ENCODE results near the gene COL8A2.
"Not testable (repeated sequence)": the region's sequence is repeated elsewhere in the genome, so short reads cannot be mapped to it uniquely, and the experiment has no call there.

COL8A2 gene

DNA sequence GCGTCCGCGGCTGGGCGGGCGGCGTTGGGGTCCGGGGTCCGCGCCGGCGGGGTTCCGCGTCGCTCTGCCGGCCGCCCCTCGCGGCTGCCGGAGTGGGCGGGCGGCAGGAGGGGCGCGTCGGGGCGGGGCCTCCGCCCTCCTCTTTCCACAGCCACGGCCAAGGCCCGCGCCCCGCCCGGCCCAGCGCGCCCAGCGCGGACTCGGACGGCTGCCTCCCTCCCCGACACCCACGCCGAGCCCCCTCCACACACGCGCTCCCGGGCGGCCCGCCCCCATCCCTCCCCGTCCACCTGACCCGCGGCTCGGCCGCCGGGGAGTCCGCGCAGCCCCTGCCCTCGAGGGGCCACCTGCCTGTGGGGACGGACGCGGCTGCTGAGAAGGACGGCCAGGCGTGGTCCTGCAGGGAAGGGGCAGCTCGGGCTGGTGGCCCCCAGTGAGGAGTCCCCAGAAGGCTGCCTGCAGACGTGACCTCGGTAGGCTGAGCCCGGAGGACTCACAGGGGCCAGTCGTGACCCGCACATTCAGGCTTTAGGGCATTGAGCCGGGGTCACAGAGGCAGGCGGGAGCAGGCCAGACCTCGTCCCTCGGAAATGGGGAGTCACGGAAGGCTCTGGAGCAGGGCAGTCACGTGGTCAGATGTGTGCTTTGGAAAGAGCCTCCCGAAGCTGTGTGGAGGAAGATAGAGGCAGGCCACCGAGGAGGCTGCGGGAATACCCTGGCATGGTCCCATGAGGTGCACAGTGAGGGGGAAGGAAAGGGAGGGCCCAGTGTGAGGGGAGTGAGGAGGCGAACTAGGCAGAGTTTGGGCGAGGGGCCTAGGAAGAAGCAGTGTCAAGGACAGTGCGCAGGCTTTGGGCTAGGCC lies at the start of gene COL8A2:
Gene COL8A2, minus strand, starts transcription at position 94 of the 863 bp plus-strand sequence. CDS start 24,980 bp downstream, outside the sequence.
- no peak for FAIRE-seq
- DNase-seq (ENCODE audit: low spot score), result no peak

DNA sequence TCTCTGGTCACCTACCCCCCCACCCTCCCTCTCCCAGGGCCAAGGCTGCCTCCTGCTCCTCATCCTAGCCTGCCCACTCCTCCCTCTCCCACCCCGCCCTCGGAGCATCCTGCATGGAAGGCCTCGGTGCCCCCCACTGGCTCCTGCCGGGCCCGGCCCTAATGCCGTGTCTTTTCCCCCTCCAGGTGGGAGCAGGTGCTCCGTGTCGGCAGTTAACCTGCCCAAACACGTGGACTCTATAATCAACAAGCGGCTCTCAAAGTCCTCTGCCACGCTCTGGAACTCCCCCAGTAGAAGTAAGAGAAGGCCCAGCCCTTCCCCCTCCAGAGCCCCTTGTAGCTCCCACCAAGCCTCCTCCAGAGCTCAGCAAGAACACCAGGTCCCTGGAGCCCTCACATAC lies 49.7 kb upstream of the COL8A2 start:
- no peak for DNase-seq (ENCODE audit: low spot score)

DNA sequence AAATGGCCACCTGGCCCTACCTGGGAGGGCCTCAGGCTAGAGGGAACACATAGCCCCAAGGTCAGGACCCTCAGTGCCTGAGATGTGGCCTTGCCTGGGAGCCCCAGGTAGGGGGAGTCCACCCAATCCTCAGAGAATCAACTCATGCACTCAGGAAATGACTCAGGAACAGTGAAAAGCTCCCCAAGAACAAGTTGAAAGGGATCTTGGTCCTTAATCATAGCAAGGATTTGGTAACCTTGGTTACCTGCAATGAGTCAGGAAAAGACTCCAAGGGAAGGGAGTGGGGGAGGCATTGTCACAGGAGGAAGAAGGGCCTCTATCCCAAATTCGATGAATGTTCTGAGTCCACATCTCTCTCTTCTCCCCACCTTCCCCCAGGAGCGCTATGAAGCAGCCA lies 48.0 kb upstream of the COL8A2 start:
- DNase-seq (ENCODE audit: low spot score) (peak; percentile 21), FAIRE-seq (no peak)

More for the DNA sequence above, 49.7 kb upstream of the COL8A2 start:
- FAIRE-seq, result no peak

DNA sequence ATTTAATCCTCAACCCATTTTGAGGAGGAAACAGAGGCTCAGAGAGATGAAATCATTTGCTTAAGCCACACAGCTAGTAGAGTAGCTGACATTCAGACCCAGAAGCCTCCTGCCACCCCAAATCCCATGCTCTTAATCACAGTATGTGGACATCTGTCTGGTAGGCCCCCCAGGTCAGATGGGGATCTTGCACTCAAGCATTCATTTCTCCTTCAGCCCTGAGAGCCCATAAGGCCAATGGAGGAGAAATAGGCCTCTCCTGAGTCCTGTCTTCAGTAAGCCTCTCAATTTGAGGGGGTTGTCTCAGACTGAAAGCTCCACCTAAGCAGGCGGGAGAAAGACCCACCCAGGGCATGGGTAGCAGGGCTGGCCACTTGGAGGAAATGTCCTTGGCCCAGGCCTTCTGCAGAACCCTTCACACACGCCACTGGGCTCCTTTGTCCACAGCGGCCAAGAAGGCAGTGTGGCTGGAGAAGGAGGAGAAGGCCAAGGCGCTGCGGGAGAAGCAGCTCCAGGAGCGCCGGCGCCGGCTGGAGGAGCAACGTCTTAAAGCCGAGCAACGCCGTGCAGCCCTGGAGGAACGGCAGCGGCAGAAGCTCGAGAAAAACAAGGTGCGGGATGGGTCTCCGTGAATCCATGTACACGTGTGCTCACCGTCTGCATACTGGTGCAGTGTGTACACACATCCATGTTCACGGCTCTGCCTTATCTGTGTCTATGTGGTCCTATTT lies 47.2 kb upstream of the COL8A2 start:
- FAIRE-seq, result no peak
- DNase-seq (ENCODE audit: low spot score), result no peak

DNA sequence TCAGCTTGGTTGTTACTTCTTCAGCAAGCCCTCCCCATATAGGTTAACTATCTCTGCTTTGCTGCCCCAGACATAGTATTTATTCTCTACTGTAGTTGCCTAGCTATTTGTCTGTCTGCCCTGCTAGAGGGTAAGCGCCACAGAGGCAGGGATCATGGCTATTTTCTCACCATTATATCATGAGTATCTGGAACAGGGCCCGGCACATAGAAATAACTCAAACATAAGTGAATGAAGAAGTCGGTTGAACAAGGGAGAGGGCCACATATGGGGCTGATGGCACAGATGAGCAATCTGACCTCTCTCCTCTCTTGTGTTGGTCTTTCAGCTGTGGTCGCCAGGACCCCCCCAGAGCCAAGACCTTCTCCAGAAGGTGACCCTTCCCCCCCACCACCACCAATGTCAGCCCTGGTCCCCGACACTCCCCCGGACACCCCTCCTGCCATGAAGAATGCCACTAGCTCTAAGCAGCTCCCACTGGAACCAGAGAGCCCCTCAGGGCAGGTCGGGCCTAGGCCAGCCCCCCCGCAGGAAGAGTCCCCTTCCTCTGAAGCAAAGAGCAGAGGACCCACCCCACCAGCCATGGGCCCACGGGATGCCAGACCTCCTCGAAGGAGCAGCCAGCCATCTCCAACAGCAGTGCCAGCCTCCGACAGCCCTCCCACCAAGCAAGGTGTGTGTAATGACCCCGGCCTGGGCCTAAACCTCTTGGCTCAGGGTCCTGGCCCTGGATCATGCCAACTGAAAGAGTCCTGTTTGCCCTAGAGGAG lies 45.8 kb upstream of the COL8A2 start:
- DNase-seq (ENCODE audit: low spot score) (no peak), FAIRE-seq (peak; percentile 35)

DNA sequence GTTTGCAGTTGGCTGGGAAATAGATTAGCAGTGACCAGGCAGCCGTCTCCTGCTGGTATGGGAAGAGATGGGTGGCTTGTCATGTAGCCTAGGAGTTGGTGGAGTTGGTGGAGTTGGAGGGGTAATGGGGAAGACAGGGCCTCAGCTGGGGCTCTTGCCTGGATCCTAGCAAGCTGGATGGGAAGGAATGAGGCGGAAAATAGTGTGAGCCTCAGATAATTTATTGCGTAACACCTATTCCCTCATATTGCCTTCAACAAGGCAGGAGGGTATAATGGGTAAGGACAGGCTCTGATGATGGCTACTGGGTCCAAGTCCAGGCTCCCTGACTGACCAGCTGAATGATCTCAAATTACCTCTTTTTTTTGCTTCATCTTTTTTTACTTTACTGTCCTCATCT lies 43.5 kb upstream of the COL8A2 start:
- FAIRE-seq (no peak), DNase-seq (ENCODE audit: low spot score) (no peak)

DNA sequence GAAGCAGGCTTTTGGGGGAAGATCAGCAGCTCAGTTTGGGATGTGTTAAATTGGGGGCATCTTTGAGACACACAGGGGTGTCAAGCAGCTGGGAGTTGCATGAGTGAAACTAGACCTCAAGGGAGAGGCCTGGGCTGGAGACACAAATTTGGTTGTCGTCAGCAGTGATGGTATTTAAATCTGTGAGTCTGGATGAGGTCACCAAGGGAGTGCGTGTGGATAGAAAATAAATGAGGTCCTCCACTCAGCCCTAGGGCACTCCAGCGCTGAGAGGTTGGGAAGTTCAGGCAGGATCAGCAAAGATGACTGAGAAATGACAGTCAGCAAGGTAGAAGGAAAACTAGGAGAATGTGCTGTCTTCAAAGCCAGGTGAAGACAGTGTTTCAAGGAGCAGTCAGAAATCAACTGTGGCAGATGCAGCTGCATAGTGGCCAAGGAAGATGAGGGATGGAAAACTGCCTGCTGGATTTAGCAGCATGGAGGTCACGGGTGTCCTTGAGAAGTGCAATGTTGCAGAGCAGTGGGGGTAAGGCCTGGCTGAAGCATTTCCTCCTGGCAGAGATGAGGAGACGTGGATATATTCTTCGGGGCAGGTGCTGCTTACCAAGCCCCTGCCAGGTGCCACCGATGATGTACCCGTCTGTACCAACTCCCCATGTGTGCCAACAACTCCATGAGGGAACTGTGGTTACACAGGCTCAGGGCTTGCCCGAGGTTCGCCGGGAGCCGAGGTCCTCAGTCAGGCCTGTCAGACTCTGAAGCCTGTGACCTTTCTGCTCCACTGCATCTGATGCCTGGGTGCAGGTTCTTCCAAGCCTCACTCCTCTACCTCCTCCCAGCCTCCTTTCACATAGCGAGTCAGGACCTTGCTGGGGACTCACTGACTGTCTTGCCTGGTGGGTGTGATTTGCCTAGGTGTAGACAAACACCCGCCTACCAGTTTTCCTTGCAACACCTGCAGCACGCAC lies 42.2 kb upstream of the COL8A2 start:
- FAIRE-seq (no peak), DNase-seq (ENCODE audit: low spot score) (no peak)

DNA sequence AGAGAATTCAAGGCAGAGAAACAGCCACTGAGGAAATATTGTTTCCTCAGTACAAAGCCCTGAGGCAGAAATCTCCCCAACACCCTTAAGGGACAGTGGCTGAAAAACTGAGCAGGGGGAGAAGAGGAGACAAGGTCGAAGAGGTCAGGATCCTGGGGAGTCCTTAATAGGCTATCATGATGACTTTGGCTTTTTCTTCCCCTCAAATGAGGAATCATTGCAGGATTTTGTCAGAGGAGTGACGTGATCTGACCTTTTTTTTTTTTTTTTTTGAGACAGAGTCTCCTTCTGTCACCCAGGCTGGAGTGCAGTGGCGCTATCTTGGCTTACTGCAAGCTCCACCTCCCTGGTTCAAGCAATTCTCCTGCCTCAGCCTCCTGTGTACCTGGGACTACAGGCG lies 41.1 kb upstream of the COL8A2 start:
- DNase-seq (ENCODE audit: low spot score) (no peak), FAIRE-seq (no peak)

DNA sequence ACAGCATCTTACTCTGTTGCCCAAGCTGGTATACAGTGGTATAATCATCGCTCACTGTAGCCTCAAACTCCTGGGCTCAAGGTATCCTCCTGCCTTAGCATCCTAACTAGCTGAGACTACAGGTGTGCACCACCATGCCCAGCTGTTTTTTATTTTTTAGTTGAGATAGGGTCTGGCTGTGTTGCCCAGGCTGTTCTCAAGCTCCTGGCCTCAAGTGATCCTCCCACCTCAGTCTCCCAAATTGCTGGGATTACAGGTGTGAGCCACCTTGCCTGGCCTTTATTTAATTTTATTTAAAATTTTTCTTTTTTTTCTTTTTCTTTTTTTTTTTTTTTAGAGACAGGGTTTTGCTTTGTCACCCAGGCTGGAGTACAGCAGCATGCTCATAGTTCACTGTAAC lies 40.1 kb upstream of the COL8A2 start:
- no peak for FAIRE-seq
- no peak for DNase-seq (ENCODE audit: low spot score)

DNA sequence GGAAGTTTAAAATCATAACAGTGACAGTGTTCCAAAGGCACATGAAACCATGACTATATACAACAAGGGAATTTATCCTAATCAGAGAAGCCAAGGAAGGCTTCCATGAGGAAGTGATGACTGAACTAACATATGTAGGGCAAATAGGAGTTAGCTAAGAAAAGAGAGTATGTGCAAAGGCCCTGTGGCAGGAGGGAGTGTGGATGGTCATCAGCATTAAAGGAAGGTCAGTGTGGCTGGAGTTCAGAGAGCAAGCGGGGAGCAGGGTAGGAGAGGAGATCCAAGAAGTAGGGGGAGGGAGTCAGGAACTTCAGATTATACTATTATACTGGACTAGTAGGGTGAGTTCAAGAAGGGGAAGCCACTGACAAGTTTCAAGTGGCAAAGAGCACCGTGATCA lies 39.3 kb upstream of the COL8A2 start:
- DNase-seq (ENCODE audit: low spot score) (no peak), FAIRE-seq (no peak)

DNA sequence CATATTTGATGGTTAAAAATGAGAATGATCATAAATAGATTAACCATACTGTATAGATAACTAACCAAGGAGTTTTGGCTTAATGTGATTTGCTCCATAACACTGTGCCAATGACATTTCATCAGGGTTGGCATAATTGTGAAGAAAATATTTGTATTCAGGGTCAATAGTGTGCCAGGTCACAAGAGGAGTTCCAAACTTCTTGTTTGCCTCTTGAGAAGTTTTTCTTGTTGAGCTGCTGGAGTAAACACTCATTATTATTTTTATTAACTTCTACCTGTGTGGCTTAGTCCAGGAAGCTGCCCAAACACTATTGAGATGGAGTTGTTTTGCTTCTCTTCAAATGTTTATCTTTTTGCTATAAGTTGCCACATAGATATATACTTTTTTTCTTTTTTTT lies 38.4 kb upstream of the COL8A2 start:
- FAIRE-seq, result no peak

DNA sequence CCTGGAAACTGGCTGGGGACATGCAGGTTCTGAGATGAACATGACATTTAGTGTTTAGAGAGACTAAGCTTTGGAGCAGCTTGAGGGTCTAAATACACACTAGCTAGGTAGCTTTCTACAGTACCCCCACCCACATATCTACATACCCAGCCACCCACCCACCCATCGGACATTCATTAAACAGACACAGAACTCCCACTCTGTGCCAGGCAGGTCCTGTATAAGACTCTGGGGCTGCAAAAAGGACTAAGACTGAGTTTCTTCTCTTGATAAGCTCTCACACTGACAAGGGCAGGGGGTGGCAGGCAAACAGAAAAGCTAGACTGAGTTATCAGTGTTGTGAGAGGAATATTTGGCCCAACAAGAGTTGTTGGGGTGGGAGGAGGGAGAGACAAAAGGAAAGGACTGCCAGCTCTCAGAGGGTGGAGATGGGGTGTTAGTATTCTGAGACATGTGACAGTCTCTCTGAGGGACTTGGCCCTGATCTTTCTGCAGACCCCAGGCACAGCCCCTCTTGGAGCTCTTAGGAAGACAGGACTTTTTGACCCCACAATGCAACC lies 37.7 kb upstream of the COL8A2 start:
- DNase-seq (ENCODE audit: low spot score) (no peak), FAIRE-seq (no peak)

More for the DNA sequence above, 38.4 kb upstream of the COL8A2 start:
- no peak for DNase-seq (ENCODE audit: low spot score)

DNA sequence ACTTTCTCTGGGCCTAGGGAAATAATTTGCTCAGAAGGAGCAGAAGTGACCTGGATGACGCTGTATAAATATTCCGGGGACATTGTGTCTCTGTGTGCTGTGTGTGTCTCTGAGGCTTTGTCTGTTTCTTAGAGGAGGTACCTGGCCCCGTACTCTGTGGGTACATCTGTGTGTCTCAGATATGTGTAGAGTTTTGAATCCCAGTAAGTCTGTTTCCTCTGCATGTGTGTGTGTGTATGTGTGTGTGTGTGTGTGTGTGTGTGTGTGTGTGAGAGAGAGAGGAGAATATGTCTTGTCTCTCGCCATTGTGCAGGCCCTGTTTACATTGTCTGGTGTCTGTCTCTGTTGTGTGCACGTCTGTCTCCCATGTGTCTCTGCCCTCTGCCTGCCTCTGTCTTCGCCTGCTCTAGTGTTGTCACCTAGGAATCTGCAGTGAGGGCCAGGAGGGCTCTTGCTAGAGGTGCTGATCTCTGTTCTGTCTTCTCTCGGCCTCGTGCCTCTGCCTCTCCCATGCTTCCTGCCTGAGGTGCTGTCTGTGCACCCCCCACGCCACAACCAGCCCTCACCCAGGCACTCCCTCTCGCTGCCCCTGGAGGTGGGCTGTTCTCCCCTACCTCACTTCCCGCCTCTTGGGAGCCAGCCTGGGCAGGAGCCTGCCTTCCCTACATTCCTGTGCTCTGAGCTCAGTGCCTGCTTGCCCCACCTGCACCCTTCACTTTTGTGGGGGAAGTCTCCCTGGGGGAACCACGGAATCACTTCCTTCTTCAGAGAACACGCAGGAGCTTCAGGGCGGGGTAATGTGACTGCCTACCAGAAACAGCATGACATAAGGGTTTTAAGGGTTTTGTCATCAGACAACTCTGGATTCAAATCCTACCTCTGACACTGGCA lies 36.9 kb upstream of the COL8A2 start:
- peak; percentile 36 for DNase-seq (ENCODE audit: low spot score)
- FAIRE-seq, result no peak

DNA sequence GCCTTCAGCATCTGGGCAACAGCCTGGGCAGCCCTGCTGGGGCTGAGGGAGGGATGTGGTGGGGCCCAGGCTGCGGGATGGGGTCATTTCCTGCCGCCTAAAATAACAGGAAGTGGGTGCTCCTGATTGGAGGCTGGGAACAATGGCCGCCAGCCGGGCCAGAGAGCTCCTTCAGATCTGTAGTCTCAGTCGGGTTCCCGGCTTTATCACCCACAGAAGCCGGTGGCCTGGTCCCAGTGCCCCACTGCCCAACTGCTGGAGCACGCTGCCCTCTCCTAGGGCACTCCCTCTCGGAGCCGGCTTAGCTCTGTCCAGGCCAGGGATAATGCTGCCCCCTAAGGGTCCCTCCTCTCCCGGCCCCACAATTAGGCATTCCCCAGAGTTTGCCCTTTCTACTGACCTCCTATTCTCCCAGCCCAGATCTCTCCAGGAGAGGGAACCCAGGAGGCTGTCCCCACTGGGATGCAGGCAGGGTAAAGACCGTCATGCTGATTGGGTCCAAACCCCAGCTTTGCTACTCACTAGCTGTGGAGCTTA lies 36.0 kb upstream of the COL8A2 start:
- DNase-seq (ENCODE audit: low spot score) (peak; percentile 81), FAIRE-seq (no peak)

DNA sequence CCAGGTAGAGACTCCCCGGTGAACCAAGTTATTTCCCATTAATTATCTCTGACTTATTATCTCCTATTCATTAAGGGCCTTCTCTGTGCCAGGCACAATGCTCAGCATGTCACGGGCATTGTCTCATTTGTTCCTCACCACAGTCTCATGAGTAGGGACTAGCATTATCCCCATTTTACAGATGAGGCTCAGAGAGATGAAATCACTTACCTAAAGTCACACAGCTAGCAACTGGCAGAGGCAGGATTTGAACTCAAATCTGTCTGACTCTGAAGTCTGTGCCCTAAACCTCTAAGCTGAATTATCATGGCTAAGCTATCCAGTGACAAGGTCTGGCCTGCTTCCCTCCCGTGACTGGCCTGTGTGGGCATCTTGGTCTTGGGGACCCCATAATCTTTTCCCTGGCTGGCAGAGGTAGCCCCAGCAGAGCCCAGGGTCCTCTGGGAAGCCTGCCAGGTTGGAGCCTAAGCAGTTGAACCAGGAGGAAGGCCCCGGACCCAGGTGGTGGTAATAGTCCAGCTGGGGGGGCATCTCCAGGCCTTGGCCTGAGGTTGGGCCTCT lies 35.4 kb upstream of the COL8A2 start:
- no peak for FAIRE-seq

DNA sequence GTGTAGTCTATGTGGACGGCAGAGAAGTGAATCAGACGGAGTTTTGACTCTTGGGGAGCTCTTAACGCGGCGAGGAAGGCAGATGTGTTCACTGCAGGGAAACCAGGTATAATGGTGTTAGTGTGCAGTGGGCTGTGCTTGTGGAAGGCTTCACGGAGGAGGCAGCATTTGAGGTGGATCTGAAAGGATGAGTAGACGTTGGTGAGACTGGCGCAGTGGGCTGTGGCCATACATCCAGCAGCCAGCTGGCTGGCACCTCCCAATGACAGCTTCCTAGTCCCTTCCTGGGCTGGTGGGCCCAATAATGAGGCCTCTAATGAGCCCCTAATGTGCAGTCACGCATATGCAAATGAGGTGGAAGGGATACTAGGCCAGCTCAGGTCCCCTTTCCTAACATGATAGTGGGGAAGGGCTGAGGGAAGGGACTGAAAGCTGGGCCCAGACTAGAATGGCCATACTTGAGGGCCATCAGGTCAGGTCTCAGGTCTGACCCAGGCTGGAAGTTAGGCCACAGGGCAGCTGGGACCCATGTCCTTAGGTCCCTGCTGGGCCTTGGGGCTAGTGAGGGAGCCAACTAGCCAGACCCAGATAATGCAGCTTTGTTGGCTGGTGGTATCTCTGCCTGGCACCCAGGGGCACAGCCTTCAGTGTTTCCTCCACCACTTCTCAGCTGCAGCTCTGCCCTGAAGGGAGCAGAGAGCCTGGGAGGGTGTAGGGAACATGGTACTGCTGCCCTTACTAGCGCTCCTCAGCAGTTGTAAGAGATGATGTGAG lies 34.8 kb upstream of the COL8A2 start:
- peak; percentile 53 for FAIRE-seq
- no peak for DNase-seq (ENCODE audit: low spot score)

More for the DNA sequence above, 35.4 kb upstream of the COL8A2 start:
- no peak for DNase-seq (ENCODE audit: low spot score)

DNA sequence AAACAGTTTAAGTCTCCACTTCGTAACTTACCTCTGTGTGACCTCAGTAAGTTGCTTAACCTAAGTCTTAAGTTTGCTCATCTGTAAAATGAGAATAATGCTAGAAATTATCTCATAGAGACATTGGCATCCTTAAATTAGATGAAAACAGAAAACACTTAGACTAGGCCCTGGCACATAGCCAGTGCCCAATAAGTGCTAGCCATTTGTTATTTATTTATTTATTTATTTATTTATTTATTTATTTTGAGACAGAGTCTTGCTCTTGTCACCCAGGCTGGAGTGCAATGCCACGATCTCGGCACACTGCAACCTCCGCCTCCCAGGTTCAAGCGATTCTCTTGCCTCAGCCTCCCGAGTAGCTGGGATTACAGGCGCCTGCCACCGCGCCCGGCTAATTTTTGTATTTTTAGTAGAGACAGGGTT lies 33.8 kb upstream of the COL8A2 start:
- DNase-seq (ENCODE audit: low spot score); FAIRE-seq: not testable (repeated sequence)
